HG03520 (cell line): ENCODE measurements around the gene LUZP4.
A peak's percentile ranks its signal among the peaks of the same experiment; 100 is the strongest.
"Not testable (repeated sequence)": the region's sequence is repeated elsewhere in the genome, so short reads cannot be mapped to it uniquely, and the experiment has no call there.

Source experiments
- ATAC-seq: cut with Tn5 transposase; IDR thresholded peaks from one replicate; pipeline ENCODE4 v1.9.1; 2021; ENCODE audit warnings: mild to moderate bottlenecking, moderate library complexity; ENCODE audit not compliant: unreplicated experiment

LUZP4 gene, protein sequence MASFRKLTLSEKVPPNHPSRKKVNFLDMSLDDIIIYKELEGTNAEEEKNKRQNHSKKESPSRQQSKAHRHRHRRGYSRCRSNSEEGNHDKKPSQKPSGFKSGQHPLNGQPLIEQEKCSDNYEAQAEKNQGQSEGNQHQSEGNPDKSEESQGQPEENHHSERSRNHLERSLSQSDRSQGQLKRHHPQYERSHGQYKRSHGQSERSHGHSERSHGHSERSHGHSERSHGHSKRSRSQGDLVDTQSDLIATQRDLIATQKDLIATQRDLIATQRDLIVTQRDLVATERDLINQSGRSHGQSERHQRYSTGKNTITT

DNA sequence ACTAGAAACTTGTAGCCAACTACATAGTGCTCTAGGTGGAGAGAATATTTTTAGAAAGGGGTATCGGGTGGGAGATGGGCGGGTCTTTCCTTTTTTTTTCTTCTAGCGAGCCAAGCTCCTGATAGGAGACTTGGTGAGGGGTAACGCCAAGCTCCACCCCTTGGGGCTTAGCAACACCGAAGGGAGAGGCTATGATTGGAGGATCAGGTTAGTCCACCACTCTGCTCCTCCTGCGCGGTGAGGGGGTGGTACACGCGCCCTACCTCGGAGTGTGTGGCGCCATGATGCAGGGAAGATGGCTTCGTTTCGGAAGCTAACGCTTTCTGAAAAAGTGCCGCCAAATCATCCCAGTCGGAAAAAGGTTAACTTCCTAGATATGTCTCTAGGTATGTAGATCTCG is at the start of gene LUZP4:
Gene LUZP4, plus strand, starts transcription at position 251 of the 400 bp plus-strand sequence. Its CDS starts 45 bp downstream, at position 296.
- ATAC-seq, result no peak

GRCh38 chrX:115251458-115252233 is 37.9 kb upstream of the LUZP4 start:
- peak; percentile 75 for ATAC-seq

DNA sequence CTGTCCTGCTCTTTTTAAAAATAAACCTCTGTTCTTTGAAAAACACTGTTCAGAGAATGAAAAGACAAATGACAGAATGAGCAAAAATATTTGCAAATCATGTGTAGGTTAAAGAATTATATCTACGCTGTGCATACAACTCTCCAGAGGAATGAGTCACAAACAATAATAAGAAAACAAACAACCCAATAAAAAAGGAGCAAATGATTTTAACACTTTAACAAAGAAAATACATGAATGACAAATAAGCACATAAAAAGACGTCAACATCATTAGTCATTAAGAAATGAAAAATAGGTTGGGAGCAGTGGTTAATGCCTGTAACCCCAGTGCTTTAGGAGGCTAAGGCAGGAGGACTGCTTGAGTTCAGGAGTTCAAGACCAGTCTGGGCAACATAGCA is 34.5 kb upstream of the LUZP4 start:
- no peak for ATAC-seq

GRCh38 chrX:115257711-115258110 is 31.8 kb upstream of the LUZP4 start:
- no peak for ATAC-seq

GRCh38 chrX:115259238-115259875 is 30.2 kb upstream of the LUZP4 start:
- ATAC-seq, result no peak

DNA sequence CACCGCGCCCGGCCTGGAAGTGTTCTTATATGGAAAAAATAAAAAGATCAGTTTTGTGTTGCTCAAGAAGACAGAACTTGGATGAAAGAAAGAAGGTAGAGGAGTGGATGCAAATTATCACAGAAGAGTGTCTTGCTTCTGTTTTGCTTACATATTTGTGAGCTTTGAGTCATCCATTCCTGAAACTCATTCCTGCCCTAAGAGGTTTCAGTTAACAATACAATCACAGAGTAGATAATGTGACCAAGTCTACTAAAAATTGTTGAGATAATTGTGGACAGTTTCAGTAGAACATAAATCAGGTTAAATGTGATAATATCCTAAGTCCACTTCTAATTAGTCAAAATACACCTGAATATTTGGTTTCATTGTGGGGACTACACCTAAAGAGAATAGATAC is 29.2 kb upstream of the LUZP4 start:
- ATAC-seq, result no peak

DNA sequence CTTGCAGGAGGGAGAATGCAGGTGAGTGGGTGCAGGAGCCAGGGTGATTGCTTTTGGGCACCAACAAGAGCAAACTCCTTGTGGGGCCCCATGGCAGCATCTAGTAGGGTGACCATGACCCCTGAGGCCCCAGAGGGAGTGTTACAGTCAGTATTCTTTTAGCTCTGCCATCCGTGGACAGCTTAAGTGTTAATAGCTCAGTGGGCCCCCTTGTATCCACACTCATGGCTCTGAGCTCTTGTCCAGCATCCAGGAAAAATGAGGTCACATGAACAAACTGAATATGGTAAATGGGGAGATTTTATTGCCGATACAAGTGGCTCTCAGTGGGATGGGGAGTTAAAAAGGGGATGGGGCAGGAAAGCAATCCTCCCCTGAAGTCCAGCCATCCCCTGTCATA is 28.4 kb upstream of the LUZP4 start:
- no peak for ATAC-seq

- no peak for ATAC-seq
Observed at GRCh38 chrX:115264009-115264408, 25.5 kb upstream of the LUZP4 start.

DNA sequence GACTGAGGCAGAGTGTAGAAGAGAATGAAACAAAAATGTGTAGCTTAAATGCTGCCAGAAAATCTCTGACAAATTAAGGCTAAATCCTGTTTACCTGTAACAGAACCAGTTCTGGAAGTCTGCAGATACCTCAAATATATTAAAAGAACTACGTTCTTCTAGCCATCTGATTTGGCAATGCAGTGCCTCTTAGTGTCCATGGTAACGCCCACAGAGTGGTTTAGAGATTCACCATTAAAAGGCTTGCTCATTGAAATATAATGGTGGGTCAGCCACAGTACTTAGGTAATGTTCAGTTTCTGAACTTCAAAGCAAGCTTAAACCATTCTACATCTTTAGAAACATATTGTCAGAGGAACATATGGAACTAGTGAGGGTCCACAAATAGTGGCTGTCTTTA is 23.2 kb upstream of the LUZP4 start:
- ATAC-seq, result no peak

DNA sequence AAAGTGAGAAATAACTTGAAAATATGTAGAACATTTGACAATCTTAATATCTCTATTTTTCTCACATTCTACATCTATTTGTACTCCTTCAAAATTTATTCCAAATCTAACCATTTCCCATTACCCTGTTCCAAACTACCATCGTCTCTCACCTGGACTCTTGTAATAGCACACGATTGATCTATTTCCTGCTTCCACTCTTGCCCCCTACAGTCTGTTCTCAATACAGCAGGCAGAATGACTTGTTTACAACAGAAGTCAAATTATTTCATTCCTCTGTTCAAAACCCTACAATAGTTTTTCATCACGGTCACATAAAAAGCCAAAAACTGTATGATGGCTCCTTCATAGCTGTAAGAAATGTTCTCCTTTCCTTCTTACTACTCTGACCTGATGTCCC is 21.1 kb upstream of the LUZP4 start:
- no peak for ATAC-seq

DNA sequence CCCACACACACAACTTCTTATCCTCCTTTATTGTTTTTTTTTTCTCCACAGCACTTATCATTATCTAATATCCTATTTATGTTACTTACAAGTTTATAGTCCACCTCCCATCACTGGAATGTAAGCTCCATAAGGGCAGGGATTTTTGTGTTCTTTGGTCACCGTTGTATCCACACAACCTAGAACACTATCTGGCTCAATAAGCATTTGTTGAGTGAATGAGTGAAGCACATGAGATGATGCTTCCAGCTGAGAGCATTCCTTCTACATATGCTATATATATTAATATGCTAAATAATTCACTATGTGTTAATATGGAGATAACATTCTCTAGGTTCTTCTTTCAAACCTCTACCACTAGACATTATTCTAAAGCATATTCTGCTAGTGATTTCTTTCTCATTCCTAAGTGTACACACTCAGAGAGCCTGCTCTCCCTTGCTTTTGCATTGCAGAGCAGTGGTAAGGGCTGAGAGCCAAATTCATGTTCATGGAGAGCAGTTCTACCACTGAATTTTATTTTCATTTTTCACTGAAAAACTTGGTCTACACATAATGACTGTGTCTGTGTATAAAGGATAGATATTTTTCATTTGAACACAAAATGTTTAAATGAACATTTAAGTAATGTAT is 20.3 kb upstream of the LUZP4 start:
- no peak for ATAC-seq

GRCh38 chrX:115284877-115285276 is 4.6 kb upstream of the LUZP4 start:
- no peak for ATAC-seq

DNA sequence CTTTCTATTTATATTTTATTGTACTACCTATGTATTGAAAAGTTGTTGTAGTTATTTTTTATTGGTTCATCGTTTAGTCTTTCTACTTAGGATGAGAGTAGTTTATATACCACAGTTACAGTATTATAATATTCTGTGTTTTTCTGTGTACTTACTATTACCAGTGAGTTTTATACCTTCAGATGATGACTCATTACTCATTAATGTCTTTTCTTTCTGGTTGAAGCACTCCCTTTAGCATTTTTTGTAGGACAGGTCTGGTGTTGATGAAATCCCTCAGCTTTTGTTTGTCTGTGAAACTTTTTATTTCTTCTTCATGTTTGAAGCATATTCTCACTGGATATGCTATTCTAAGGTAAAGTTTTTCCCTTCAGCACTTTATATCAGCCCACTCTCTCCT is 7.7 kb downstream of the LUZP4 start:
- ATAC-seq, result no peak

DNA sequence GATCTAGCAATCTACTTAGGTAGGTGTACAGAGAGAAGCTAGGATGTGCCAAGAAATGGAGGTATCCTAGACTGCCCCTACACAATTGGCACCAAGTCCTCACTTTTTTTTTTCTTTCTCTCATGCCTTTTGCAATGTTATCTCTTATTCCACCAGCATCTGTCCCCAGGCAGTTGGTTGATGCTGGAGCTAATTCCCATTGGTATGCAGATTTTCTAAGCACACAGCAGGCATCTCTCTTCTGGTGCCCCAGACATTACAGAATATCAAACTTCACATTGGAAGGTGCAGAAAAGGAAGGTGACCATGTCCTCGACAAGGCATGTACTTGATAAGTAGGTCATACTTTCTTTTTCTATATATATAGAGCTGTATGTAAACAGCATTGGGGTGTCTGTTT is 21.6 kb downstream of the LUZP4 start:
- no peak for ATAC-seq

GRCh38 chrX:115311601-115312001 is 22.1 kb downstream of the LUZP4 start:
- no peak for ATAC-seq

- ATAC-seq, result no peak
Observed at GRCh38 chrX:115318139-115318538, 28.6 kb downstream of the LUZP4 start.

- ATAC-seq, result no peak
Observed at GRCh38 chrX:115322375-115322774, 32.9 kb downstream of the LUZP4 start.

- ATAC-seq, result no peak
Observed at GRCh38 chrX:115324194-115324593, 34.7 kb downstream of the LUZP4 start.

DNA sequence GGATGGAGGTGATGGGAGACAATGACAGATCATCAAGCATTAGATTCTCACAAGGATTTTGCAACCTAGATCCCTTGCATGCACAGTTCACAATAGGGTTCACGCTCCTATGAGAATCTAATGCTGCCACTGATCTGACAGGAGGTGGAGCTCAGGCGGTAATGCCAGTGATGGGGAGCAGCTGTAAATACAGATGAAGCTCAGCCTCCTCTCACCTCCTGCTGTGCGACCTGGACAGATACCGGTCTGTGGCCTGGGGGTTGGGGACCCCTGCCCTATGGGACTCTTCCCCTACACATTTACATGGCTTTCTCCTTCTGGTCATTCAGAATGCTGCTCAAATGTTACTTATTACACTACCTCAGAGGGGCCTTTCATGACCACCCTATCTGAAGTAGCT is 39.8 kb downstream of the LUZP4 start:
- ATAC-seq, result not testable (repeated sequence)

DNA sequence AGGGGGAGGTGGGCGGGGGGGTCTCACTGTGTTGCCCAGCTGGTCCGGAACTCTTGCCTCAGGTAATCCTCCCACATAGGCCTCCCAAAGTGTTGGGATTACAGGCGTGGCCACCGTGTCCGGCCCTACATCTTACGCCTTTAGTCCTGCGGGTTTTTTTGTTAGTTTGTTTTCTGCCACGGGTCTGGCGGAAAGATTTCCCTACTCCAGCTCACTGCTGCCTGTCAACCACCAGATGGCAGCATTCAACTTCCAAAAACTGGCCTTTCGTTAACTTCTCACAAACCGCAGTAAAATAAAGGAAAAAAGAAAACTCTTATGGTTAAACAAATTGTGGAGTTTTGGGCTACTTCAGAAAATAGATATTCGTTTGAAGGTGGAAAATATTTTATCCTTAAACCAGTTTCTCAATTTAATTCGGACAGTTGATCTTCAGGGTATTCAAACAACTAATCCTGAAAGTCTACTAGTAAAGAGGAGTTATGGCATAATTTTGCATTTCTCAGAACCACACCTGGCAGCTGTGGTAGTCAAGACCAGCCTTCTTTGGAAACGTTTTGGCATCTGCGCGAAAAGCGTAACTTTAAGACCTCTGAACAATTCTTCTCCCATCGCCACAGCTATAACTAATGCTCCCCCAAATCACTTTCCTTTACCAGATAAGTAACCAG is 41.1 kb downstream of the LUZP4 start:
- no peak for ATAC-seq

- no peak for ATAC-seq
Observed at GRCh38 chrX:115332832-115333231, 43.3 kb downstream of the LUZP4 start.
